GM19328 (cell line): ENCODE measurements around the gene PDHX.

Source experiments
- ATAC-seq: cut with Tn5 transposase; IDR thresholded peaks from one replicate; pipeline ENCODE4 v1.9.1; 2021; ENCODE audit warnings: mild to moderate bottlenecking, moderate library complexity; ENCODE audit not compliant: unreplicated experiment

The PDHX gene

DNA sequence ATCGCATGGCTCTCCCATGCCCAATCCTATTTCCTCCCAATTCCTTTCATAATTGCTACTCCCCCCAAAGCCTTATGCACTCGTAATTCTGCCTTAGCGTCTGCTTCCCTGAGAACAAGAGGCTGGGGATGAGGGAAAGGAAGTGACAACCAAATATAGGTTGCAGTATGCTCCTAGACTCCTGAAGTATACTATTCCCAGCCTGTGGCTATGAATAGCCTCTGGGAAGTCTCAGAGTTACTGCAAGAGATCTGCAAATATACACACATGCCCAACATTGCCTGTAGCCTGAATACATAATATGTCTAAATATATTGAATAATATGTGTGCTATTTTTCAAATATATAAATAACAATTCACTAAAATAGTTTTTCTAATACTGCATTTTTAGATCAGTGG is 126.5 kb downstream of the PDHX start:
- no peak for ATAC-seq

DNA sequence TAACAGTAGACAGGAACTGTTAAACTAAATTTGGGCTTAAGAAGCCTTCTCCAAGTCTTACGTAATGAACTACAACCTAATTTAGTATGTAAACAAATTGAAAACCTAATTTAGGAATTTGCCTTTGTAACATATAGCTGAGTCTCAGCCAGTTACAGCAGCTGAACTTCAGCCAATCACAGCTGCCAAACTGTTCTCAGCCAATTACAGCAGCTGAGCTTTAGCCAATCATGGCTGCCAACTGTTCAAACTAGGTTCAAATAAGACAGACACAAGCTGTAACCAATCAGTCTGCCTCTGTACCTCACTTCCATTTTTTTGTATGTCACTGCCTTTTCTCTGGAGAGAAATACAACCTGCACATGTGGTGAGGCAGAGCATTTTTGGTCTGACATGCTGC is 127.5 kb downstream of the PDHX start:
- ATAC-seq, result no peak

DNA sequence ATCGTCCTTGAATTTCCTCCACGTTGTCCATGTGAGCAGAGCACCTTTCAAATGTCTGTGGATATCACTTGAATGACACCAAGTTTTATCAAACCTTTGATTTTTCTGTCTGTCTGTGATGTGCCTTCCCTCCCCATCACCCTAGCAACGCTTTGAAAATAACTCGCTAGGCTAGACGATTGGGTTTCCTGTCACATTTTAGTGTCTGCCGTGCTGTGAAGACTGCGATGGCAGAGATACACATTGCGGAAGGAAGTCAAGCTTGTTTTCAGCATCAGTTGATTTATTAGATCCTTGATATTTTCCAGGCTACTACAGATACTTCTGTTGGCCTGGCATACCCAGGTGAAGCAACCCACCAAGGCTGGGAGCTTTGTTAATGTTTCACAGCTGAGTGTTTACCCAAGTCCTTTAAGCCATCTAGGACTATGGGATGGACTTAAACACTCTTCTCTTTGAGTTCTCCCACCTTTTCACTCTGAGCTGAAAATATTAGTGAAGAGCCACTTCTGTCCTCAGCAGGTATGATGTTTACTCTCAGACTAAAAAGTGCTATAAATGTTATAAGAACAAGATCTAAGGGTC is 128.9 kb downstream of the PDHX start:
- no peak for ATAC-seq
